Thyroid gland (tissue), 4 donors: Measurements from ENCODE around the gene MED12. TPM values are rescaled to one million over a fixed set of nuclear protein-coding genes. Genes with fewer than 3 reads are reported as not detected.
A peak's percentile ranks its signal among the peaks of the same experiment; 100 is the strongest.
"Not testable (repeated sequence)": the region's sequence is repeated elsewhere in the genome, so short reads cannot be mapped to it uniquely, and the experiment has no call there.

Source experiments
- DNase-seq, 2 donors: peaks; one replicate each; pipeline ENCODE4 v3.0.0-alpha.2; 2019
- H3K27ac ChIP-seq, 3 donors: fragments of 200-600 bp; sonication (generic); 1 replicate in 2 of 3; 2 replicates in 1 of 3; pipeline ENCODE4 v1.5.1; 2016 to 2019; ENCODE audit warnings: mild to moderate bottlenecking in 1 of 3, moderate library complexity in 1 of 3
- H3K27me3 ChIP-seq: fragments of 200-600 bp; sonication (generic); one replicate; pipeline ENCODE4 v1.5.1; 2019
- H3K36me3 ChIP-seq, 2 donors: fragments of 200-600 bp; sonication (generic); one replicate each; pipeline ENCODE4 v1.5.1; 2016 to 2019
- H3K4me1 ChIP-seq, 2 donors: fragments of 200-600 bp; sonication (generic); one replicate each; pipeline ENCODE4 v1.5.1; 2017 to 2019
- H3K4me3 ChIP-seq, 3 donors: fragments of 200-600 bp; sonication (generic); replicated peaks in 1 of 3; 1 replicate in 2 of 3; 2 replicates in 1 of 3; pipeline ENCODE4 v1.5.1; 2016; ENCODE audit warnings: mild to moderate bottlenecking in 1 of 3
- H3K9me3 ChIP-seq: fragments of 200-600 bp; sonication (generic); one replicate; pipeline ENCODE4 v1.5.1; 2017
- CTCF ChIP-seq, 6 experiments: fragments of 200-600 bp in 3 of 6; fragments of 450-650 bp in 3 of 6; sonication (generic) in 3 of 6; IDR thresholded peaks; one replicate each; pipeline ENCODE4 v1.5.1; 2016 to 2019; ENCODE audit warnings: antibody characterized with exemption in 6 of 6, mild to moderate bottlenecking in 2 of 6, inconsistent platforms in 1 of 6, moderate library complexity in 1 of 6
- POLR2A ChIP-seq, 2 donors: fragments of 450-650 bp; IDR thresholded peaks; one replicate each; pipeline ENCODE4 v1.6.1; 2017; ENCODE audit warnings: antibody characterized with exemption in 2 of 2, mild to moderate bottlenecking in 2 of 2, moderate library complexity in 1 of 2
- WGBS, 2 donors: methylation state at CpG; one replicate each; pipeline ENCODE4 v1.1.5; 2017; 5-methylcytosine and 5-hydroxymethylcytosine counted together
- intact Hi-C: fragments of 100-400 bp; cut with DNase I; formaldehyde crosslinking; loops from one replicate; pipeline ENCODE4 v1.15.1; 2023
- total RNA-seq, 4 donors: library from RNA; depleted of rRNA; stranded (reverse); fragments of >200 nt; gene quantifications; one replicate each; pipeline ENCODE4 v1.2.3, GENCODE V29; 2016

MED12 gene
- total RNA-seq, 4 donors from 2014 or later: 31.3 to 50.5 (median 42.9) TPM

GRCh38 chrX:71178908-71179307, 60.5 kb downstream of the MED12 start:
- Histone ChIP-seq H3K36me3 (no peaks in the 10 kb centered on the region), H3K9me3 (no peaks in the 10 kb centered on the region), H3K4me1 (peaks cover 0 to 3% of the 10 kb centered on the region in 2 donors), H3K4me3 (no peak overlapping the region), H3K27ac (no peak overlapping the region), H3K27me3 (no peaks in the 10 kb centered on the region)
- TF ChIP-seq POLR2A (IDR thresholded peaks at IDR 0.05) (no peak), CTCF (IDR thresholded peaks at IDR 0.05) (peak in 5 of 6 experiments; percentile 22 to 72 (median 62))
- intact Hi-C loops: loop anchor here (10.0 kb wide), 1 partner anchor 214 kb away; no protein-coding TSS in a partner anchor
- WGBS, 2 donors: 0 to 4% methylated on average over 1 to 4 of the region's 4 CpGs
- DNase-seq: peak; percentile 51 to 52

- H3K9me3 ChIP-seq, DNase-seq, H3K27ac ChIP-seq, H3K4me1 ChIP-seq, H3K36me3 ChIP-seq, H3K27me3 ChIP-seq, intact Hi-C loops, H3K4me3 ChIP-seq: not testable (repeated sequence)
- 93% methylated on average over 9 of the region's 9 CpGs for WGBS, 2 donors
Observed at GRCh38 chrX:71180579-71181265, 62.3 kb downstream of the MED12 start.

- 3 to 21% methylated on average over 8 to 10 of the region's 10 CpGs for WGBS, 2 donors
- Histone ChIP-seq H3K27me3 (no peaks in the 10 kb centered on the region), H3K27ac (peak overlapping the region; percentile 78 to 85 (median 79)), H3K9me3 (no peaks in the 10 kb centered on the region), H3K36me3 (no peaks in the 10 kb centered on the region), H3K4me1 (peaks cover 0 to 3% of the 10 kb centered on the region in 2 donors), H3K4me3 (peak overlapping the region in 2 of 3 donors; percentile 21 to 37)
- DNase-seq: peak; percentile 2 to 15
- intact Hi-C loops: no loop called here
- TF ChIP-seq POLR2A (IDR thresholded peaks at IDR 0.05): no peak
Observed at GRCh38 chrX:71181558-71181909, 63.1 kb downstream of the MED12 start.

GRCh38 chrX:71181910-71182799, 63.8 kb downstream of the MED12 start:
- TF ChIP-seq CTCF (IDR thresholded peaks at IDR 0.05): no peak
- TF ChIP-seq POLR2A (IDR thresholded peaks at IDR 0.05): peak in 1 of 2 donors; percentile 92
- intact Hi-C loops: no loop called here
- Histone ChIP-seq H3K27ac (peak overlapping the region; percentile 78 to 85 (median 79)), H3K36me3 (no peaks in the 10 kb centered on the region), H3K27me3 (no peaks in the 10 kb centered on the region), H3K9me3 (no peaks in the 10 kb centered on the region), H3K4me1 (peaks cover 0 to 3% of the 10 kb centered on the region in 2 donors), H3K4me3 (peak overlapping the region in 2 of 3 donors; percentile 25 to 37)
- WGBS, 2 donors: 1 to 2% methylated on average over 38 to 42 of the region's 42 CpGs
- peak; percentile 86 for DNase-seq

GRCh38 chrX:71182871-71183270, 64.5 kb downstream of the MED12 start:
- Histone ChIP-seq H3K9me3 (no peaks in the 10 kb centered on the region), H3K36me3 (no peaks in the 10 kb centered on the region), H3K27ac (no peak overlapping the region), H3K4me1 (peaks cover 0 to 3% of the 10 kb centered on the region in 2 donors), H3K4me3 (peak overlapping the region in 1 of 3 donors; percentile 25), H3K27me3 (no peaks in the 10 kb centered on the region)
- no peak for DNase-seq
- 24 to 28% methylated on average over 2 of the region's 2 CpGs for WGBS, 2 donors
- no peak for TF ChIP-seq CTCF (IDR thresholded peaks at IDR 0.05)
- TF ChIP-seq POLR2A (IDR thresholded peaks at IDR 0.05): no peak
- intact Hi-C loops: no loop called here
